ENCODE results near the gene CREB3L1.
A peak's percentile ranks its signal among the peaks of the same experiment; 100 is the strongest.

- no peak for TF ChIP-seq EZH2 (IDR thresholded peaks at IDR 0.05; ENCODE audit: borderline replicate concordance, low read length)
- TF ChIP-seq, protein P1, sequence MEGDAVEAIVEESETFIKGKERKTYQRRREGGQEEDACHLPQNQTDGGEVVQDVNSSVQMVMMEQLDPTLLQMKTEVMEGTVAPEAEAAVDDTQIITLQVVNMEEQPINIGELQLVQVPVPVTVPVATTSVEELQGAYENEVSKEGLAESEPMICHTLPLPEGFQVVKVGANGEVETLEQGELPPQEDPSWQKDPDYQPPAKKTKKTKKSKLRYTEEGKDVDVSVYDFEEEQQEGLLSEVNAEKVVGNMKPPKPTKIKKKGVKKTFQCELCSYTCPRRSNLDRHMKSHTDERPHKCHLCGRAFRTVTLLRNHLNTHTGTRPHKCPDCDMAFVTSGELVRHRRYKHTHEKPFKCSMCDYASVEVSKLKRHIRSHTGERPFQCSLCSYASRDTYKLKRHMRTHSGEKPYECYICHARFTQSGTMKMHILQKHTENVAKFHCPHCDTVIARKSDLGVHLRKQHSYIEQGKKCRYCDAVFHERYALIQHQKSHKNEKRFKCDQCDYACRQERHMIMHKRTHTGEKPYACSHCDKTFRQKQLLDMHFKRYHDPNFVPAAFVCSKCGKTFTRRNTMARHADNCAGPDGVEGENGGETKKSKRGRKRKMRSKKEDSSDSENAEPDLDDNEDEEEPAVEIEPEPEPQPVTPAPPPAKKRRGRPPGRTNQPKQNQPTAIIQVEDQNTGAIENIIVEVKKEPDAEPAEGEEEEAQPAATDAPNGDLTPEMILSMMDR (conservative IDR thresholded peaks at IDR 0.05 in 1 of 2, IDR thresholded peaks at IDR 0.05 in 1 of 2; ENCODE audit: extremely low read depth in 1 of 2, insufficient read depth in 1 of 2, low read depth in 1 of 2, low read length in 2 of 2): peak; percentile 78 to 95
These were observed 38.3 kb upstream of the CREB3L1 start for GRCh38 chr11:46238967-46239800.

Measured in mammary epithelial cell (primary cell).